Peyer's patch (tissue), 4 donors: ENCODE data around the gene HELZ. TPM values are rescaled to one million over a fixed set of nuclear protein-coding genes. Genes with fewer than 3 reads are reported as not detected.

Source experiments
- DNase-seq, 3 donors: peaks; one replicate each; pipeline ENCODE4 v3.0.0-alpha.2; 2017 to 2019
- H3K27ac ChIP-seq, 4 donors: fragments of 200-600 bp; sonication (generic); one replicate each; pipeline ENCODE4 v1.5.1; 2016 to 2019
- H3K27me3 ChIP-seq, 2 donors: fragments of 200-600 bp; sonication (generic); one replicate each; pipeline ENCODE4 v1.5.1; 2019
- H3K36me3 ChIP-seq, 3 donors: fragments of 200-600 bp; sonication (generic); one replicate each; pipeline ENCODE4 v1.5.1; 2016 to 2019
- H3K4me1 ChIP-seq, 4 donors: fragments of 200-600 bp; sonication (generic); one replicate each; pipeline ENCODE4 v1.5.1; 2016 to 2019
- H3K4me3 ChIP-seq, 4 donors: fragments of 200-600 bp; sonication (generic); 1 replicate in 3 of 4; 2 replicates in 1 of 4; pipeline ENCODE4 v1.5.1; 2016 to 2019; ENCODE audit warnings: mild to moderate bottlenecking in 1 of 4
- H3K9me3 ChIP-seq, 4 donors: fragments of 200-600 bp; sonication (generic); one replicate each; pipeline ENCODE4 v1.5.1; 2016 to 2019; ENCODE audit warnings: mild to moderate bottlenecking in 1 of 4
- CTCF ChIP-seq, 6 experiments: fragments of 450-650 bp in 4 of 6; fragments of 200-600 bp in 2 of 6; sonication (generic) in 1 of 6; IDR thresholded peaks; one replicate each; pipeline ENCODE4 v1.5.1; 2017 to 2019; ENCODE audit warnings: antibody characterized with exemption in 6 of 6, mild to moderate bottlenecking in 3 of 6, moderate library complexity in 1 of 6
- POLR2A ChIP-seq, 2 donors: fragments of 450-650 bp; IDR thresholded peaks; one replicate each; pipeline ENCODE4 v1.5.1; 2017; ENCODE audit warnings: antibody characterized with exemption in 2 of 2, mild to moderate bottlenecking in 2 of 2, moderate library complexity in 2 of 2
- total RNA-seq, 4 donors: library from RNA; depleted of rRNA; stranded (reverse); fragments of >200 nt; gene quantifications; one replicate each; pipeline ENCODE4 v1.1.0, GENCODE V29; 2016

The HELZ gene
- total RNA-seq, 4 donors from 2014 or later = 37.1 to 124 (median 58.8) TPM

GRCh38 chr17:67178555-67178954 is 66.4 kb downstream of the HELZ start:
- no peak overlapping the region for H3K4me3 ChIP-seq
- TF ChIP-seq CTCF (IDR thresholded peaks at IDR 0.05) = no peak
- no peak for TF ChIP-seq POLR2A (IDR thresholded peaks at IDR 0.05)
- H3K36me3 ChIP-seq = peaks cover 0 to 48% (median 0%) of the 10 kb centered on the region in 3 donors
- no peaks in the 10 kb centered on the region for H3K27me3 ChIP-seq
- no peak overlapping the region for H3K27ac ChIP-seq
- H3K4me1 ChIP-seq = no peaks in the 10 kb centered on the region
- H3K9me3 ChIP-seq = no peaks in the 10 kb centered on the region
- DNase-seq = no peak

- no peaks in the 10 kb centered on the region for H3K4me1 ChIP-seq
- no peak overlapping the region for H3K27ac ChIP-seq
- H3K27me3 ChIP-seq = no peaks in the 10 kb centered on the region
- TF ChIP-seq POLR2A (IDR thresholded peaks at IDR 0.05) (no peak), CTCF (IDR thresholded peaks at IDR 0.05) (no peak)
- no peak overlapping the region for H3K4me3 ChIP-seq
- H3K36me3 ChIP-seq = peaks cover 0 to 55% (median 0%) of the 10 kb centered on the region in 3 donors
- no peak for DNase-seq
- no peaks in the 10 kb centered on the region for H3K9me3 ChIP-seq
Observed at GRCh38 chr17:67177732-67178131, 67.3 kb downstream of the HELZ start.

GRCh38 chr17:67174190-67174589 is 70.8 kb downstream of the HELZ start:
- Histone ChIP-seq H3K4me3 (no peak overlapping the region), H3K27me3 (no peaks in the 10 kb centered on the region), H3K36me3 (peaks cover 0 to 59% (median 0%) of the 10 kb centered on the region in 3 donors), H3K4me1 (no peaks in the 10 kb centered on the region), H3K27ac (no peak overlapping the region), H3K9me3 (no peaks in the 10 kb centered on the region)
- DNase-seq = no peak
- TF ChIP-seq POLR2A (IDR thresholded peaks at IDR 0.05) (no peak), CTCF (IDR thresholded peaks at IDR 0.05) (no peak)

GRCh38 chr17:67171560-67171959 is 73.4 kb downstream of the HELZ start:
- H3K27ac ChIP-seq = no peak overlapping the region
- no peaks in the 10 kb centered on the region for H3K27me3 ChIP-seq
- DNase-seq = no peak
- H3K36me3 ChIP-seq = peaks cover 0 to 51% (median 0%) of the 10 kb centered on the region in 3 donors
- no peak overlapping the region for H3K4me3 ChIP-seq
- no peak for TF ChIP-seq CTCF (IDR thresholded peaks at IDR 0.05)
- no peak for TF ChIP-seq POLR2A (IDR thresholded peaks at IDR 0.05)
- no peaks in the 10 kb centered on the region for H3K4me1 ChIP-seq
- H3K9me3 ChIP-seq = no peaks in the 10 kb centered on the region

GRCh38 chr17:67168496-67168895 is 76.5 kb downstream of the HELZ start:
- no peaks in the 10 kb centered on the region for H3K27me3 ChIP-seq
- TF ChIP-seq POLR2A (IDR thresholded peaks at IDR 0.05) (no peak), CTCF (IDR thresholded peaks at IDR 0.05) (no peak)
- H3K4me3 ChIP-seq = no peak overlapping the region
- no peaks in the 10 kb centered on the region for H3K9me3 ChIP-seq
- no peak for DNase-seq
- no peak overlapping the region for H3K27ac ChIP-seq
- H3K4me1 ChIP-seq = no peaks in the 10 kb centered on the region
- peaks cover 0 to 57% (median 0%) of the 10 kb centered on the region in 3 donors for H3K36me3 ChIP-seq

GRCh38 chr17:67165201-67165600 is 79.8 kb downstream of the HELZ start:
- DNase-seq = no peak
- Histone ChIP-seq H3K27me3 (no peaks in the 10 kb centered on the region), H3K36me3 (peaks cover 0 to 65% (median 0%) of the 10 kb centered on the region in 3 donors), H3K27ac (no peak overlapping the region), H3K4me1 (no peaks in the 10 kb centered on the region), H3K9me3 (no peaks in the 10 kb centered on the region), H3K4me3 (no peak overlapping the region)
- TF ChIP-seq CTCF (IDR thresholded peaks at IDR 0.05) = no peak
- TF ChIP-seq POLR2A (IDR thresholded peaks at IDR 0.05) = no peak
